HG02642 (cell line): ENCODE measurements around the gene SCYL3.
"Not testable (repeated sequence)": the region's sequence is repeated elsewhere in the genome, so short reads cannot be mapped to it uniquely, and the experiment has no call there.

Experiments used
- ATAC-seq: cut with Tn5 transposase; IDR thresholded peaks from one replicate; pipeline ENCODE4 v1.9.1; 2021; ENCODE audit warnings: mild to moderate bottlenecking; ENCODE audit not compliant: unreplicated experiment, poor library complexity

The SCYL3 gene, protein sequence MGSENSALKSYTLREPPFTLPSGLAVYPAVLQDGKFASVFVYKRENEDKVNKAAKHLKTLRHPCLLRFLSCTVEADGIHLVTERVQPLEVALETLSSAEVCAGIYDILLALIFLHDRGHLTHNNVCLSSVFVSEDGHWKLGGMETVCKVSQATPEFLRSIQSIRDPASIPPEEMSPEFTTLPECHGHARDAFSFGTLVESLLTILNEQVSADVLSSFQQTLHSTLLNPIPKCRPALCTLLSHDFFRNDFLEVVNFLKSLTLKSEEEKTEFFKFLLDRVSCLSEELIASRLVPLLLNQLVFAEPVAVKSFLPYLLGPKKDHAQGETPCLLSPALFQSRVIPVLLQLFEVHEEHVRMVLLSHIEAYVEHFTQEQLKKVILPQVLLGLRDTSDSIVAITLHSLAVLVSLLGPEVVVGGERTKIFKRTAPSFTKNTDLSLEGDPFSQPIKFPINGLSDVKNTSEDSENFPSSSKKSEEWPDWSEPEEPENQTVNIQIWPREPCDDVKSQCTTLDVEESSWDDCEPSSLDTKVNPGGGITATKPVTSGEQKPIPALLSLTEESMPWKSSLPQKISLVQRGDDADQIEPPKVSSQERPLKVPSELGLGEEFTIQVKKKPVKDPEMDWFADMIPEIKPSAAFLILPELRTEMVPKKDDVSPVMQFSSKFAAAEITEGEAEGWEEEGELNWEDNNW

DNA sequence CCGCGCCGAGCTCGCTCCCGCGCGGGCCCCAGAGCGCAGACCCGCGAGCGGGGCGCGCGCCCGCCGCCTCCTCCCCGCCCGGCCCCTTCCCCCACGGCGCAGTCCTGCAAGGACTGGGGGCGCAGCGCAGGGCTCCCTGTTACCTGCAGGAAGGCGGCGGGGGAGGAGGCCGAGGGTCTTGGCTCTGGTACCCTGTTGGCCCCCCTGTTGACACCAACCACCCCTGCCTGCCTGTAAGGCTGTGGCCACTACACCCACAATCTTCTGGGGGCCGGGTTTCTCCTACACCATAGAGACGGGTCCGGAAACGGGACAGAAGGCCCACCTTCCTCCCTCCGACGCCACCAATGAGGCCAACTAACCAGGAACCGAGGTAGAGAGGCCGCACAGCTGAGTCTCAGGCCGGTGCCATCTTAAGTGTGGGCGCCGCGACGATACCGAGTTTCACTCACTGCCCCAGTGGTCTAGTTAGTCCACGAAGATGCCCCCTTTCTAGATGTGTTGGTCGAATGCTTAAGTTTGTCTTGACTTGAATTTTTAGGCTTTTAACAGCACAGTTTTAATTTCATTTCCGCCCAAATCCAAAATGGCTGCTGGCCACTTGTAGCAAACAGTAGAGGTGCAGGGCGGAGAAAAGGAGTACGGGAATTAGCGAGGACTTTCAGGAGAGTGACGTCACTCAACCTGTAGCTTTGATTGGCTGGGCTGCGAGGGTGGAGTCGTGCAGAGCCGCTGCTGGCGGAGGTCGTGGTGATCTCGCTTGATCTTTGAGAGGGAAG, at the start of gene SCYL3:
Gene SCYL3 (minus strand): TSS at position 252 of the 779 bp plus-strand sequence. CDS start 5,056 bp downstream, outside the sequence.
- peak; percentile 90 for ATAC-seq

DNA sequence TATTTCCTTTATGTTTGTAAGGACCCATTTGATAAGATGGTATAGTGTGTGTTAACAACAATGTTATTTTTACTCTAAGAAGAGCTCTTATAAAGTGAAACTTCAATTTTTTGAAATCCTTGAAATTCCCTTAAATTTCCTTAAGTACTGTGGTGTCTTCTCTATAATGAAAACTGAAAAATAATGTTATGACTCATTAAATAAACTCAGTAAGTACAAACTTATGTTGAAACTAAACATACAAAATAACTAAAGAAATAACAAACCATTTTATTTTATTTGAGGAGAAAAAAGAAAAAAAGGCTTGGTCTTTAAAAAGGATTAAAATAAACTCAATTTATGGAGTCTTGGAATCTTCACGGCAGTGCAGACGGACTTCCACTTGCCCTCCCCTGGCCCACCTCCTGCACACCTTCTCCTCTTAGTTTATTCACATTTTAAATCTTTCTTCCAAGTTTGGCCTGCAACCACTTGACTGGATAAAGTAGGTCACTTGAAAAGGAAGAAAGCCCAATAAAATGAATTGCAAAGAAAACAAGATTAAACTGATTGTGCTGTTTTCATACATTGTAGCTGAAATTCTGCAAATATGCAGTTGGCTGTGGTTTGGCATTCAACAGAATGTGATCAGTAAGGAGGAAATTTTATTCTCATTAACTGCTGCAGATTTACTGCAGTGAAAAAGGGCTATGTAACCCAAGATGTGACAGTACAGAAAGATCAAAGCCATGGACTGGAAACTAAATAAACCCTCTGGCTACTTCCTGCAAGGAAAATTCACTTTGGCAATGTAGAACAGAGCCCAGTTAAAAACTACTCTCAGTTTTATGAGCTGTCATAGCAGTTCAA, 48.5 kb upstream of the SCYL3 start:
- ATAC-seq, result no peak

DNA sequence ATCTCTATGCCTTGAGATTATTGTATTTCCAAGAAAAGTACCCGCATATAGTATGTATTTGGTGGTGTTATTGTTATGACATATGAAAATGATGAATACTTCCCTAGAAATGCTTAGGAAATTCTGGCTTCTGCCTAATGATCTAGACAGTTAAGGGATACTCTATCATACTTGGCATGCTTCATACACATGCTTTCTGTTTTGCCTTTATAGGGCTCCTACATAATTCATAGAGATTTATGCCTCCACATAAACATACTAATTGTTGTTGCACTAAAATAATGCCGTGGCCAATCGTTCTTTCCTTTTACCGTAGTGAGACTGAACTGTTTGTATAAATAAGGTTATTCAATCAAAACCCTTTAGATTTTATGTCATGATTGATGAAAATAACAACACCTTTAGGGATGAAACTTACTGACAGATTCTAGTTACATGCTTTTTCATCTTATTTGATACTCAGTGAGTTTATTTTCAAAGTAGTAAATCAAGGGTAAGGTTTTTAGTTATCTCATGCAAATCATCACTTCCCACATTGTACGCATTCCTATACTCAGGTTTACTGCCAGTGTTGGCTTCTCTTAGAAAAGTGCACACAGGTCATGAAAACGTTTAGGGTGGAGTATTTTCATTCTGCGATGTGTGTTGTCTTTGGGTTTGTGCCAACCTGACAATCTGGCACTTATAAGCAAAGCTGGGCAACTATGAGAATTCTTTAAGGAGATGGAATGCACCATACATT, 40.5 kb upstream of the SCYL3 start:
- no peak for ATAC-seq

DNA sequence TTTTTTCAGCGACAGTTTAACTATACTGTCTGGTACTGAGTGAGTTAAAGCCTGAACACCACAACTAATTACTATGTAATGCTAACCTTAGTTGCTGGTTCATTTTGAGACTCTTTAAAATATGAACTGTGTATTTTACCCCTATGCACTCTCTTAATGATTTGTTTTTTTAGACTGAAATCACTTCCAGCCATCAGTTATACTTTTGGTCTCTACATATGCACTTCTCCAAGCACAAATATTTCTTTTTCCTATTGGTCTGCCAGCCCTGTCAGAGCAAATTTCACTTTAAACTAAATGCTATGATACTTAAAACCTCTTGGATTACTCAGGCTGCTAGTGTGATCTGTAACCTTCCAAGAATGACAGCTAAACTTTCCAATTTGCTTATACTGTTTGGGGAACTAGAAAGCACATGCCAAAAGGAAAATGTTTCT, 38.1 kb upstream of the SCYL3 start:
- ATAC-seq, result no peak

DNA sequence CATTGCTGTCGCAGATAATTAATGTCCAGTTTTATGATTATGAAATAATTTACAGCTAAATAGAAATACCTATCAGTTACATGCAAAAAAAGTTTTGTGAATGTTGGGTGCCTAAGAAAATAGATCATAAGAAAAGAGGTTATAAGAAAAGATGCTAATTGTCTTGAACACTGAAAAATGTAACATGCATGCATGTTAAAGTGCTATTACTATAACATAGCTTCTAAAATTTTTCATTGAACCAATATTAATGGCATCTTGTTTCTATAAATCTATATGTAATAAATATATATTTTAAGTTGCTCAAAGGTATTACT, 35.5 kb upstream of the SCYL3 start:
- ATAC-seq, result no peak

DNA sequence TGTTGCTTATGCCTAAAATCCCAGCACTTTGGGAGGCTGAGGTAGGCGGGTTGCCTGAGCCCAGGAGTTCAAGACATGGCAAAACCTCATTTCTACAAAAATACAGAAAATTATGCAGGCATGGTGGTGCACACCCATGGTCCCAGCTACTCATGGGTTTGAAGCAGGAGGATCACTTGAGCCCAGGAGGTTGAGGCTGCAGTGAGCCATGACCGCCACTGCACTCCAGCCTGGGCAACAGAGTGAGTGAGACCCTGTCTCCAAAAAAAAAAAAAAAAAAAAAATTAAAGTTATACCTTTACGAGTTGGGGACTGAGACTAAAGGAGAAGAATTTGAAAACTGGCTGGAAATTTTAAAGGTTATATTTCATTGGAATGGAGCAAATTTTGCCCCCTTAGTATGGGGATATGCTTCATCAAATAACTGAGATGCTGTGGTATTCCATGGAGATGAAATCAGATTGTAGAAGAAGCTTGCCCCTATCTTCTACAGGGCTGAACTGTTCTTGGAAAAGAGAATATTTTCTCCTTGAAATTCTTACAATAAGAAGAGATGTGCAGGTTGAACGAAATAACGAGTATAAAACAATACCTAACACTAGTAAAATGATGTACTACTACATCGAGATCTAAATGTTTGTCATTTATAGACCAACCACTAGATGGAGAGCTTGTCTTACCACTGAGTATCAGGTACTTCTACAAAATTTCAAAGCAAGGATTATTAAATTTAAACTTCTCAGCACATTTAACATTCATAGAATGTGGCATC, 34.9 kb upstream of the SCYL3 start:
- ATAC-seq, result peak; percentile 63

DNA sequence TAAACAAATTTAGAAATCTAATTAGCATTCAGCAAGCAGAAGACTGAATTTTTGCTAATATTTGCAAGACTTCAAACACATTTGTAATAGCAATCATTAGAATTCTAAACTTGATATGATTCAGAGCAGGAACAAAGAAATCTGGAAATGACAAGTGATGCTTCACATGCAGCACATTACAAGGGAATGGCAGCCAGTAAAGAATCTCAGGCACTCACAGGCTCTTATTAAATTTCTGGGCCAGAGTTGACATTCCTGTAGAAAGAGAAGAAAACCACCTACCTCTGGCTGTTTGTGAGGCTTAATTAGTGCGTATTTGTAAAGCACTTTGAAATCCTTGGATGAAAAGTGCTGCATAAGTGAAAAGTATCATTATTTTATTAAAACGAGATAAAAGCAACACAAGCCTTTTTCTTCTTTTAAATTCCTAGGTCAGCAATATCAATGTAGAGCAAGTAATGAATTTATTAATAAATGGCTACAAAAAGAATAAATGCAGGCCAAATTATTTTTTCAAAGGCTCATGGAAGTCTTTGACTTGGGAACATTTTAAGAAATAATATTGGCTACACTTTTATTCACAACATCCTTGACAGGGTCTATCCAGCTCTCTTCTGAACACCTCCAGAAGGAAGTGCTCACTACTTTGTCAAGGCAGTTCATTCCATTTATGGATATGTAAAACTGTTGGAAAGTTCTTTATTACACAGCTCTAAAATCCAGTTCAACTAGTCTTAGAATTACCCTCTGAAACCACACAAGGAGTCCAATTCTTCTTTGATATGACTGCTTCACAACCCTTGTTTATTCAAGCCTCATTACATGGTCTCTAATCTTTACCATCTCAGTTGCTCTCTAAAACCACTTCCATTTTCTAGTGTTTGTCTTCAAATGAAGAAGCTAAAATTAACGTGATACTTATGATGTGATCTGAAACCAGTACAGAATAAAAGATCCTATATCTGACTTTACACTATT, 32.1 kb upstream of the SCYL3 start:
- ATAC-seq, result peak; percentile 52

DNA sequence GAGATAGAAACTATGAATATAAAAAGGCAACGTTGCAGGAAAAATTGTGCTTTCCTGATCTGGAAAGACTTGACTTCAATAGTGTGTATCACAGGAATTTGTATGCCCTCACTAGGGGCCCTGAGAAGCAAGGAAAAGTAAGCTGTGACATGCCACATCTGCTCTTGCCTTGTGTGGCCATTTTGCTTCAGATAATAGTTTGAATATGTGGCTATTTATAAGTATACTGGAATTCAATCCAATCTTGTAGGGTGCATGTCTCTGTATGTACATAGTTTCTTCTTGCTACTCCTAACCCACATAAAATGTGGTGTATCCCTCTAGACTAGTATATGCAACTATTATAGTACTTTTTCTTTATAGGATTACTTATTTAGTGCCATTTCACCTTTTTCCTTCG, 31.1 kb upstream of the SCYL3 start:
- ATAC-seq, result no peak

DNA sequence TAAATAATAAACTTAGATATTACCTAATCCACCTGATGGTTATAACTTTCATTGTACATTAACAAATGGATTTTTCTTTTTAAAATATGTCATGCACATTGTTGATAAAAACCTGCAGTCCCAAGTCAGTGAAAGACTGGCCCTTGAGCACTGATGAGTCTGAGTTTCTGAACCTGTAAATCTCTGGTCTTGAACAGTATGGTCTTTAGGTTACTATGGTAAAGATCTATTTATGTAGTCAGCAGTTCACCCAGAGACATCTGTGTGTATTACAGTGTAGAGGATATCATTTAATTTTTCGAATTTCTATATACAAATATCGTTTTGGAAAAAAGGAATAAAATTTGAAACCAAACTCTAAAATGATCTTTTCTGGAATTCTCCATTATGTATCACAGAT, 30.4 kb upstream of the SCYL3 start:
- ATAC-seq, result no peak

DNA sequence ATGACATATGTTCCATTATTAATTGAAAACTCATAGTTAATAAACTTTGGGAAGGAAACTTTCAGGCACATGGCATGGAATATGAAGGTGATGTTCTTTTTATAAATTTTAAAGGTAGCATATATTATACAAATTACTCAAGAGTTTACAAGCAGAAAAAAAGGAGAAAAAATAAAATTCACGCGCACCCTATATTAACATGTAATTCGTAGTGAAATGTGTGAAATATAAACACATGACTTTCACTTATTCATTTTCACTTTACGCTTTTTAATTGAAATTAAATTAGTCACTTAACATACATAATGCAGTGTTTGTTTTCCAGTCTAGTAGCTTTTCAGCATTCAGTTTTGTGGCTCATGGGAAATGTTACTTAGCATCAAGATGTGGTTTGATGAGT, 27.4 kb upstream of the SCYL3 start:
- ATAC-seq, result no peak

DNA sequence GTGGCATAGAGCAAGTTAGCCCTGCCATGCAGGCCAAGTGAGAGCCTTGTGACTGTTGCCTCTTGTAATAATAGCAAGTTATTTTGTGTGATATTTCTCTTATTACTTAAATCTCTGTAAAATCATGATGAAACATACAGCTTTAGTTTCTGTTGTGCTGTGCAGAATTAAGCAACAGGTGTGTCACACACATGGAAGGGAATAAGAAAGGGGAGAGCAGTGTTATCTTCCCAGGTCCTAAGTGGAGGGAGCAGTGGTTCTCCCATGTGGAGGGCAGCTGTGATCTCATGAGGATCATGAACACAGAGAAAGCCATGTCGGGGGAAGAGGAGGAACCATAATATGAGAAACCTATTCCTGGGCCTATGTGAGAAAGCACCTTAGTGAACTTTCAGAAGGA, 25.2 kb upstream of the SCYL3 start:
- ATAC-seq, result no peak

DNA sequence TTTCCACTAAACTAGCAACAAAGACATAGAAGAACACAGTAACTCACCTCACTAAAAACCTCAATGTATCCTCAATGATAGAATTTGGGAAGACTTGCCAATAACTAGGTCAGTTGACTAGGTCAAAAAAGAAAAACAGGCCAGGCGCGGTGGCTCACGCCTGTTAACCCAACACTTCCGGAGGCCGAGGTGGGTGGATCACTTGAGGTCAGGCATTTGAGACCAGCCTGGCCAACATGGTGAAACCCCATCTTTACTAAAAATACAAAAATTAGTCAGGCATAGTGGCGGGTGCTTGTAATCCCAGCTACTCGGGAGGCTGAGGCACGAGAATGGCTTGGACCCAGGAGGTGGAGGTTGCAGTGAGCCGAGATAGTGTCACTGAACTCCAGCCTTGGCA, 24.5 kb upstream of the SCYL3 start:
- not testable (repeated sequence) for ATAC-seq

DNA sequence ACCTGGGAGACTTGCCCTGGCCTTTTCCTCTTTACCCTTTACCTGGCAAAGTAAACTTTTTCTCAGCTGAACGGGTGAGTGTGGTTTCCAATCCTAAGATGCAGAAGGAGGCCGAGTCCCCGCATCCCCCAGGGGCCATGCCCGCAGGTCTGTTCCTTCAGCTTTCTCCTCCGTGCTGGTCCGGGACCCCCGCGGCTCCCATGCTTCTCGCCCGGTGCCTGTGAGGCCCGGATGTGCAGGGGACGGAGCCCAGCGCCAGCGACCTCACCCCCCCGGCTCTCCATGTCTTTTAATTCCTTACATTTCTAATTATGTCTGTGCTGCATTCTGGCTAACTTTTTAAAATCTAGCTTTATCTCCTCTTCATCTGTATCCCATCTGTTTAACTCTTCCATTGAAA, 21.5 kb upstream of the SCYL3 start:
- no peak for ATAC-seq

DNA sequence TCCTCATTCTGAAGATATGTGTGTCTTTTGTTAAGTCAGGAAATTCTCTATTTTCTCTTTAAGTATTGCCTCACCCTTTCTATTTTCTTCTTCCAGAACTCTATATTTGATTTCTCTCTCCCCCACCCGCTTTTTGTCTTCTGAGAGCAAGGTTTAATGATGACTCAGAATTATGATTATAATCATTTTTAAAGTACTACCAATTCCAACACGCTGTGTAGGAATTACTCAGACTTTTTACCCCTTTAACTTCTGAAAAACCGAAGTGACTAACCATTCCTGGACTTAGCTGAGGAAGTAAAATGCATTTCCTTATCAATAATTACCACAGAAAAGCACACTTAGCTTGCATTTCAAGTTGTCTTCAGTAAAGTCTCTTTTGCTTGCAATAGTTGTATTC, 20.8 kb upstream of the SCYL3 start:
- ATAC-seq, result no peak

DNA sequence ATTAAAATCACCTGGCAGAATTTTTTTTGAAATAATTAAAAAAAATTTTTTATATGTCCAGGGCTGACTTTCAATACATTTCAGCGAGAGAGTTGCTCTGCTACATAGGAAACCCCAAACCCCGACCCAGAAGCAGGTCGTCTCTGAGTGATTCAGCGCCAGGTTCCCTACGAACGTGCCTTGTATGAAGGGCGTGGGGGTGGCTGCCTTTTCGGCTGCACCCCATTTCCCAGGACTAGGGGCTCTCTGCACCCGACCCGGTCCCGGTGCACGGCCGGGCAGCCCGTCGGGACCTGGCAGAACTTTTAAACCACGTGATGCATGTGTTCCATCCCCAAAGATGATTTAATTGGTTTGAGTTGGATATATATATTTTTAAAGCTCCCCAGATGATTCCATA, 15.8 kb upstream of the SCYL3 start:
- ATAC-seq, result no peak

DNA sequence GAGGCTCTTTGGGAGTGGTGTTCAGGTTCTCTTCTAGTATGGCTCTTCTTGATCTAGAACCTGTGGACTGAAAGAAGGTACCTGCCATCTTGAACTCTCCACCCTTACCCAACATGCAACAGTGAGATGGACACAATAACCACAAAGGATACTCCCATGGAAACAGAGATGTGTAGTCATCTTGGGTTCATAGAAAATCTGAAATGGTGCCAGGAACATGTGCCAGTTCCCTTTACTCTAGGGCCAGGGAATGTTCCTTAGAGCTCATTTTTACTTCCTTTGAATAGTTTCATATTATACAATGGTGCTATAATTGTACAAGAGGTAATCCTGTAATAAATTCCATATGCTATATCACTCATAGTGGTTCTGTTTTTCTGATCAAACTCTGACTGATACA, 13.2 kb upstream of the SCYL3 start:
- no peak for ATAC-seq

DNA sequence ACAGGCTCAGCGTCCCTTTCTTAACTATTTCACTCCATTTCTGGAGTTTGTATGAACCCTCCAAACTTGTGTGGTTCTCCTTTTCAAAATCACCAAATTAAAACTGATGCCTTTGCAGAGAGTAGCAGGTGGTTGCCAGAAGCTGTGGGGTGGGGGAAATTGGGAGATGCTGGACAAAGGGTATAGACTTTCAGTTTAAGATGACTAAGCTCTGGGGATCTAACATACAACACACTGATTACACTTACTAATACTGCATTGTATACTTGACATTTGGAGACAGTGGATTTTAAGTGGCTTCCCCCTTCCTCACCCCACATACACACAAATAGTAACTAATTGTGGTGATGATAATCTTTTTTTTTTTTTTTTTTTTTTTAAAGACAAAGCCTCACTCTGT, 11.1 kb upstream of the SCYL3 start:
- ATAC-seq, result peak; percentile 34

DNA sequence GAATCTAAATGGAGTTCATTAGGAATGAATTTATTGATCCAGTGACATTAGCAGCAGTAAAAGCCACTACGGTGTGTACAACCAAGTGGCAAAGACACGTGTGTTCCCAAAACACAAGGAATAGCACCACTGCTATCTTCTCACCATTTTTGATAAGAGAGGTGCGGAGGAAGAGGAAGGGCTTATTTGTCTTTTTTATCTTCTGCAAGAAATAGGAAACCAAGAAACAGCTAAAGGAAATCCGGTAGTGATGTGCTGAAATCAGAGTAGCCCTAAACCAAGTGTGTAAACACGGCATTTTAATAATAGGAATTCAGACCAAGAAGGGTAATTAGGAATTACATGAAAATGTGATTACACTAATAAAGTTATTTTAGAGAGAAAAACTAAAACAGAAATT, 9.1 kb upstream of the SCYL3 start:
- ATAC-seq, result no peak
